ENCODE data around the gene TBC1D12.

The TBC1D12 gene

DNA sequence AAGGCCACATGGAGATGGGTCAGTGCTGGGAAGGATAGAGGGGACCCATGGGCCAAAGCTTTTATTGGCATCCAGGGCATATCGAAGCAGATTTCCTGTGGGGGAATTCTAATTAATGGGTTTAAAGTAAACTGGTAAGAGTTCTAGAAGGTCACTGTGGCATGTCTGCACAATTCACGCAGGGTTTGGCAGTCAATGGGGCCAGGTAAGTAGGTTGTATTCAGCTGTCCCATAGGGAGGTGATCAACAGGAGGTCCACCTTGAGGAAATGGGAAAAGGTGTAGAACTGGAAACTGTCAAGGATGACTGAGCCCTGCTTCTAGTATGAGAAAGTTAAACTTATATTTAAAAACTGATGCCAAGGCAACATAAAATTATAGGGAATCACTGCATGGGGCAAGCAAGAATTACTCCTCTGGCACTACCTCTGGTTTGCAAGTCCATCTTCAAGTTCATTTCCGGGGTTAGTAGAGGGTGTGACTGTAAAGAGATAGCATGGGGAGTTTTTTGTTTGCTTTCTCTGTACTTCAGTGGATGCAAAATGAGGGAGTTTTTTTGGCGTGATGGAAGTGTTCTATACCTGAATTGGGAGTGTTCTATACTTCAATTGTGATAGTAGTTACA is 22.5 kb downstream of the TBC1D12 start:
- Histone ChIP-seq H3K27me3 (replicated peaks; ENCODE audit: insufficient read depth, low read length) (no peaks in the 10 kb centered on the region), H3K79me2 (ENCODE audit: low read length) (peaks cover 95% of the 10 kb centered on the region), H3K4me3 (ENCODE audit: low read length) (no peak overlapping the region), H4K20me1 (ENCODE audit: insufficient read depth, low read length) (no peaks in the 10 kb centered on the region), H3K9me2 (replicated peaks; ENCODE audit: insufficient read depth, low read length) (no peaks in the 10 kb centered on the region), H3K9ac (ENCODE audit: low read length) (no peak overlapping the region), H2AFZ (ENCODE audit: low read length) (no peak overlapping the region), H3K9me3 (replicated peaks; ENCODE audit: insufficient read depth, low read length) (no peaks in the 10 kb centered on the region), H3K4me2 (ENCODE audit: low read depth, low read length) (no peak overlapping the region), H3K27ac (ENCODE audit: low read length) (no peak overlapping the region), H3K4me1 (ENCODE audit: low read length) (no peaks in the 10 kb centered on the region), H3F3A (ENCODE audit: insufficient read depth, low read length) (no peaks in the 10 kb centered on the region), H3K36me3 (replicated peaks; ENCODE audit: insufficient read depth, low read length) (no peaks in the 10 kb centered on the region; the same call in 1 of the 2 replicates)
- DNase-seq: no peak
- no peak for TF ChIP-seq CTCF (IDR thresholded peaks at IDR 0.05; ENCODE audit: low read length)
- no peak for TF ChIP-seq EZH2 (optimal IDR thresholded peaks at IDR 0.05; ENCODE audit: low read depth, low read length)
- TF ChIP-seq EZH2phosphoT487 (IDR thresholded peaks at IDR 0.05; ENCODE audit: low read length): no peak

DNA sequence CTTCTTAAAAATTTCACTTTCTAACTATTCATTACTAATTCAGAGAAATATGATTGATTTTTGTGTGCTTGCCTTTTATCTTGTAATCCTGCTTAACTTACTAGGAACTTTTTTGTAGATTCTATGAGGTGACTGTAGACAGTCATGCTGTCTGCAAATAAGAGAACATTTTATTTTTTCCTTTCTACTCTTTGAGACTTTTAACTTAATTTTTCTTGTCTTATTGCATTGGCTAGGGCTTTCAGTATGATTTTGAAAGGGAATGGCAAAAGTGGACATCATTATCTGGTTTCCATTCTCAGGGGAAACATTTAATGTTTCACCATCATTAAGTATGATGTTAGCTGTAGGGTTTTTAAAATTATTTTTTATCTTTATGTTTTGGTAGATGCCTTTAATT is 23.6 kb downstream of the TBC1D12 start:
- no peaks in the 10 kb centered on the region for H3K4me1 ChIP-seq (ENCODE audit: low read length)
- peaks cover 95% of the 10 kb centered on the region for H3K79me2 ChIP-seq (ENCODE audit: low read length)
- H3K36me3 ChIP-seq (replicated peaks; ENCODE audit: insufficient read depth, low read length): no peaks in the 10 kb centered on the region
- H3K4me3 ChIP-seq (ENCODE audit: low read length): no peak overlapping the region
- no peak overlapping the region for H3K4me2 ChIP-seq (ENCODE audit: low read depth, low read length)
- H2AFZ ChIP-seq (ENCODE audit: low read length): no peak overlapping the region
- no peaks in the 10 kb centered on the region for H3K27me3 ChIP-seq (replicated peaks; ENCODE audit: insufficient read depth, low read length)
- DNase-seq: no peak
- H4K20me1 ChIP-seq (ENCODE audit: insufficient read depth, low read length): no peaks in the 10 kb centered on the region
- TF ChIP-seq EZH2 (optimal IDR thresholded peaks at IDR 0.05; ENCODE audit: low read depth, low read length) (no peak), EZH2phosphoT487 (IDR thresholded peaks at IDR 0.05; ENCODE audit: low read length) (no peak), CTCF (IDR thresholded peaks at IDR 0.05; ENCODE audit: low read length) (no peak)
- no peaks in the 10 kb centered on the region for H3K9me3 ChIP-seq (replicated peaks; ENCODE audit: insufficient read depth, low read length)
- H3F3A ChIP-seq (ENCODE audit: insufficient read depth, low read length): no peaks in the 10 kb centered on the region
- no peaks in the 10 kb centered on the region for H3K9me2 ChIP-seq (replicated peaks; ENCODE audit: insufficient read depth, low read length)
- no peak overlapping the region for H3K27ac ChIP-seq (ENCODE audit: low read length)
- H3K9ac ChIP-seq (ENCODE audit: low read length): no peak overlapping the region

- no peak for DNase-seq
- Histone ChIP-seq H4K20me1 (ENCODE audit: insufficient read depth, low read length) (no peaks in the 10 kb centered on the region), H3F3A (ENCODE audit: insufficient read depth, low read length) (no peaks in the 10 kb centered on the region), H3K36me3 (replicated peaks; ENCODE audit: insufficient read depth, low read length) (no peaks in the 10 kb centered on the region), H3K4me3 (ENCODE audit: low read length) (no peak overlapping the region), H3K27me3 (replicated peaks; ENCODE audit: insufficient read depth, low read length) (no peaks in the 10 kb centered on the region), H2AFZ (ENCODE audit: low read length) (no peak overlapping the region), H3K9me3 (replicated peaks; ENCODE audit: insufficient read depth, low read length) (no peaks in the 10 kb centered on the region), H3K4me2 (ENCODE audit: low read depth, low read length) (no peak overlapping the region), H3K9me2 (replicated peaks; ENCODE audit: insufficient read depth, low read length) (no peaks in the 10 kb centered on the region), H3K4me1 (ENCODE audit: low read length) (no peaks in the 10 kb centered on the region), H3K79me2 (ENCODE audit: low read length) (peaks cover 92% of the 10 kb centered on the region), H3K9ac (ENCODE audit: low read length) (no peak overlapping the region), H3K27ac (ENCODE audit: low read length) (no peak overlapping the region)
- TF ChIP-seq EZH2phosphoT487 (IDR thresholded peaks at IDR 0.05; ENCODE audit: low read length): no peak
These were observed 24.8 kb downstream of the TBC1D12 start for GRCh38 chr10:94427166-94427565.

All from MM.1S (cell line).